Activated CD4-positive, alpha-beta memory T cell treated with anti-CD3 and anti-CD28 coated beads for 36 hours (primary cell): ENCODE data around the gene DHFR2. TPM values are rescaled to one million over a fixed set of nuclear protein-coding genes. Genes with fewer than 3 reads are reported as not detected.
A peak's percentile ranks its signal among the peaks of the same experiment; 100 is the strongest.
"Not testable (repeated sequence)": the region's sequence is repeated elsewhere in the genome, so short reads cannot be mapped to it uniquely, and the experiment has no call there.

Experiments used
- CTCF ChIA-PET: fragments of 350-600 bp; sonication (Branson Sonifier 250); formaldehyde crosslinking; loops from one replicate; lab custom pipeline; 2021; ENCODE audit warnings: antibody characterized with exemption, inconsistent platforms; lab: Charles Lee
- POLR2A ChIA-PET: fragments of 350-600 bp; sonication (Branson Sonifier 250); formaldehyde crosslinking; loops from one replicate; lab custom pipeline; 2021; ENCODE audit warnings: antibody characterized with exemption; lab: Charles Lee
- DNase-seq: peaks from one replicate; pipeline ENCODE4 v3.0.0-alpha.2; 2020
- H3K27ac Mint-ChIP-seq: one replicate; pipeline ENCODE4 v1.8.0; 2021; ENCODE audit warnings: mixed read lengths
- H3K27me3 Mint-ChIP-seq: one replicate; pipeline ENCODE4 v1.8.0; 2021; ENCODE audit warnings: mixed read lengths
- H3K36me3 Mint-ChIP-seq: one replicate; pipeline ENCODE4 v1.8.0; 2021; ENCODE audit warnings: mixed read lengths
- H3K4me1 Mint-ChIP-seq: one replicate; pipeline ENCODE4 v1.8.0; 2021; ENCODE audit warnings: low read depth, mixed read lengths
- H3K4me3 Mint-ChIP-seq: one replicate; pipeline ENCODE4 v1.8.0; 2021; ENCODE audit warnings: mild to moderate bottlenecking, mixed read lengths
- H3K9me3 Mint-ChIP-seq: one replicate; pipeline ENCODE4 v1.8.0; 2021; ENCODE audit warnings: mixed read lengths
- intact Hi-C: fragments of 100-400 bp; cut with micrococcal nuclease; formaldehyde crosslinking; loops from one replicate; pipeline ENCODE4 v1.15.1; 2023
- total RNA-seq, 2 experiments: library from RNA; stranded (reverse); gene quantifications; one replicate each; pipeline ENCODE4 v1.2.3, GENCODE V29; 2021

Gene DHFR2
- total RNA-seq, 2 experiments from 2014 or later: 6.8 to 9.7 TPM

DNA sequence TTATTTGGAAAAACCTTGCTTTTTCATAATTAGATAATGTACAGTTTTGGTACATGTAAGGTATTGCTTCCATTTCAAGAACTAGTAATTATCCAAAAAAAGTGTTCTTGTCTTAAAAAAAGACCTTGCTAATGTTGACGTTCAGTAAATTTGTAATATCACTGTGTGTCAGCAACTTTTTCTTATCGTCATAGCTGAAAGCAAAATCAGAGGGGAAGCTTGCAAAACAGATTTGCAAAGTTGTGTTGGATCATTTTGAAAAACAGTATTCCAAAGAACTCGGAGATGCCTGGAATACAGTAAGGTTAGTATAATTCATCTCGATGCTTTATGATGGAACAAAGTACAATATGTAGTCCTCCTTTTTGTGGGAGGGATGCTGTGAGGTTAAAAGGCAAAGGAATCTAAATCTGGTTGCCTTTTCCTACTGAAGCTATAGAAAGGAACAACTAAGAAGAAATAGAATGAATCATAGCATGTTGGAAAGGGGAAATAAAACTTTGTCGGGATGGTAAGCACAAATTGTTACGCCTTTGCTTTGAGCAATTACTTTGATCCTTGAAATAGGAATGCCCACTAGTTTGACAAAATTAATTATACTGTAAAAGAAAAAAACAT is 1.6 kb upstream of the DHFR2 start:
- peak overlapping the region; percentile 99 for H3K27ac Mint-ChIP-seq
- H3K4me3 Mint-ChIP-seq: peak overlapping the region; percentile 96
- peaks cover 42% of the 10 kb centered on the region for H3K36me3 Mint-ChIP-seq
- ChIA-PET CTCF (interaction anchor here (0.7 to 3.1 kb wide), 3 partner anchors 53 to 91 kb away, joined by 3 to 12 read pairs (median 4); partner anchors contain the start of gene PROS1), POLR2A (no interaction called here)
- no peak for DNase-seq
- H3K27me3 Mint-ChIP-seq: no peaks in the 10 kb centered on the region
- peaks cover 57% of the 10 kb centered on the region for H3K4me1 Mint-ChIP-seq
- intact Hi-C loops: no loop called here
- H3K9me3 Mint-ChIP-seq: peaks cover 9% of the 10 kb centered on the region

DNA sequence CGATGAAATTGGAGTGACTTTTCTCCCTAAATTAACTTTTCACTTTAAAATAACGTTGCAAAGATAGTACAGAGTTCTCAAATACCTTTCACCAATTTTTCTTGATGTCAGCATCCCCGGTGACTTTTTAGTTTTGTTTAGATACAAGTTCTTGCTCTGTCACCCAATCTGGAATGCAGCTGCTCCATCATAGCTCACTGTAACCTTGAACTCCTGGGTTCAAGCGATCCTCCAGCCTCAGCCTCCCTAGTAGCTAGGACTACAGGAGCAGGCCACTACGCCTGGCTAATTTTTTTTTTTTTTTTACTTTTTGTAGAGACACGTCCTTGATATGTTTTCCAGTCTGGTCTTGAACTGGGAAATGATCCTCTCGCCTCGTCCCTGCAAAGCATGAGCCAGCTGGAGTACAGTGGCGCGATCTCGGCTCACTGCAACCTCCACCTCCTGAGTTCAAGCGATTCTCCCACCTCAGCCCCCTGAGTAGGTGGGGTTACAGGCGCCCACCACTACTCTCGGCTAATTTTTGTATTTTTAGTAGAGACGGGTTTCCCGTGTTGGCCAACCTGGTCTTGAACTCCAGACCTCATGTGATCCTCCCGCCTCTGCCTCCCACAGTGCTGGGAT is 892 bp upstream of the DHFR2 start:
- peak overlapping the region; percentile 99 for H3K27ac Mint-ChIP-seq
- H3K9me3 Mint-ChIP-seq: peaks cover 9% of the 10 kb centered on the region
- DNase-seq: no peak
- no peaks in the 10 kb centered on the region for H3K27me3 Mint-ChIP-seq
- H3K36me3 Mint-ChIP-seq: peaks cover 40% of the 10 kb centered on the region
- ChIA-PET POLR2A (interaction anchor here (0.5 to 1.7 kb wide), 2 partner anchors 16 to 52 kb away, joined by 3 to 5 read pairs; no protein-coding TSS in a partner anchor), CTCF (interaction anchor here (0.7 to 3.1 kb wide), 6 partner anchors 14 to 1859 kb away, joined by 3 to 12 read pairs (median 4); partner anchors contain the start of gene PROS1)
- intact Hi-C loops: no loop called here
- peak overlapping the region; percentile 96 for H3K4me3 Mint-ChIP-seq
- peaks cover 51% of the 10 kb centered on the region for H3K4me1 Mint-ChIP-seq

DNA sequence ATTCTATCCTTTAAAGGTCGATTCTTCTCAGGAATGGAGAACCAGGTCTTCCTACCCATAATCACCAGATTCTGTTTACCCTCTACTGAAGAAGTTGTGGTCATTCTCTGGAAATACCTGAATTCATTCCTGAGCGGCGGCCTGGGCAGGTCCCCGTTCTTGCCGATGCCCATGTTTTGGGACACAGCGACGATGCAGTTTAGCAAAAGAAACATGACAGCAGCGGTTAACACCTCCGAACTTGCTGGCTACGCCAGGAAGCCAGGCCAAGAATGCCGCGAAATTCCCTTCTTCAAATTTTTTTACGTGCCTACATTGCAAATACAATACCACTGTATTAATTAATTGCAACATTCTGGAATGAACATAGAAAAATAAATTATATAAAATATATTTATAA is 1.4 kb downstream of the DHFR2 start:
- H3K27me3 Mint-ChIP-seq: no peaks in the 10 kb centered on the region
- CTCF ChIA-PET: no interaction called here
- POLR2A ChIA-PET: no interaction called here
- H3K27ac Mint-ChIP-seq: no peak overlapping the region
- intact Hi-C loops: no loop called here
- no peak overlapping the region for H3K4me3 Mint-ChIP-seq
- H3K36me3 Mint-ChIP-seq: peaks cover 27% of the 10 kb centered on the region
- H3K4me1 Mint-ChIP-seq: peaks cover 38% of the 10 kb centered on the region
- H3K9me3 Mint-ChIP-seq: no peaks in the 10 kb centered on the region
- no peak for DNase-seq

DNA sequence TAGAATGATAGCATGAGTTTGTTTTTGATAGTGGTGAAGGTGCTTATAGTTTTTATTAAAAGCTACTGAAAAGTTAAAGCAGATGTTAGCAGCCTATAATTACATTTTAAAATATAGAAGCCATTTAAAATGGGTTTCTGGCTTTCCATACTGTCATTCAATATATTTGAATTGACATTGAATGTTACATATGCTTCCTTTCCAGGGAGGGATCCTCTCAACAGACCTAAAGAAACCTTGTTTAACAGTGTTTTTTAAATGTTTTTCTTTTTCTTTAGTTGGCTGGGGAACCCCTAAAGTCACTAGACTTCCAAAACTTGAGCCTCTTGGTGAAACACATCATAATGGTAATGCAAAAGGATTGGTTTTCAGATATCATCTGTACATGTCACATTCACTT is 12.2 kb downstream of the DHFR2 start:
- ChIA-PET CTCF (no interaction called here), POLR2A (no interaction called here)
- intact Hi-C loops: no loop called here
- no peaks in the 10 kb centered on the region for H3K9me3 Mint-ChIP-seq
- no peaks in the 10 kb centered on the region for H3K27me3 Mint-ChIP-seq
- H3K27ac Mint-ChIP-seq: no peak overlapping the region
- H3K4me1 Mint-ChIP-seq: no peaks in the 10 kb centered on the region
- DNase-seq: no peak
- H3K36me3 Mint-ChIP-seq: peaks cover 2% of the 10 kb centered on the region
- no peak overlapping the region for H3K4me3 Mint-ChIP-seq

DNA sequence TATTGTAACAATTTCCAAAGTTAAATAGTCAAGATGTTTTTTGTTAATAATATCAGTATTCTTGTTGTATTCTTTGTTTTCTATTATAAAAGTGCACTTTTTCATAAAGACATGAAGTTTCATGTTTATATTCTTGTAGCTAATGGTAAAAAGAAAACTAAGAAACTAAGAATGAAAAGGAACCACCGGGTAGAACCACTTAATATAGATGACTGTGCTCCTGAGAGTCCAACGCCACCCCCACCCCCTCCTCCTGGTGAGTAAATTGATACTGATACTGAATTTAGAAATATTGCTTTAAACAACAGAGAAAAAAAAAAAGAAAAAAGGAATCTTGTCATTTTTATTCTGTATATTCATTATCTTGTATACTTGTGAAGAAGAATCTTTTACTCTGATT is 13.4 kb downstream of the DHFR2 start:
- intact Hi-C loops: no loop called here
- H3K4me1 Mint-ChIP-seq: no peaks in the 10 kb centered on the region
- H3K9me3 Mint-ChIP-seq: no peaks in the 10 kb centered on the region
- POLR2A ChIA-PET: no interaction called here
- peaks cover 7% of the 10 kb centered on the region for H3K36me3 Mint-ChIP-seq
- no peak overlapping the region for H3K27ac Mint-ChIP-seq
- no peak overlapping the region for H3K4me3 Mint-ChIP-seq
- H3K27me3 Mint-ChIP-seq: no peaks in the 10 kb centered on the region
- peak; percentile 30 for DNase-seq
- CTCF ChIA-PET: interaction anchor here (1.0 to 2.0 kb wide), 2 partner anchors 12 to 13 kb away, joined by 5 read pairs; partner anchors contain the start of genes DHFR2 and NSUN3

DNA sequence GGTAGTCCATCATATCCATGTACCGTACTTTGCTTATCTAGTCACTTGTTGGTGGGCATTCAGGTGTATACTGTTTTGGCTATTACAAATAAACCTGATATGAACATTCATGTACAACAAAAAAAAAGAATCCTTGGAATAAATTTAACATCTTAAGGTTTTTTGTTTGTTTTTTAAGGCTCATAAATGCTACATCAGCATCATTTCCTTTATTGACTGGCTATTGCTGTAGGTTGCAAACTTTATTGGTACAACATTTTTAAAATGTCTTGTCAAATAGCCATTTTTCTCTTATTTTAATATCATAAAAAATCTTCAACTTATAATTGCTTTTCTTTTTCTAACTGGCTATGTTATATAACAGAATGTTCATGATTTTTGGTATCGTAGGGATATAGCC is 16.2 kb downstream of the DHFR2 start:
- POLR2A ChIA-PET: no interaction called here
- no peak for DNase-seq
- H3K4me1 Mint-ChIP-seq: peaks cover 2% of the 10 kb centered on the region
- H3K27ac Mint-ChIP-seq: no peak overlapping the region
- peaks cover 15% of the 10 kb centered on the region for H3K36me3 Mint-ChIP-seq
- H3K27me3 Mint-ChIP-seq: no peaks in the 10 kb centered on the region
- H3K9me3 Mint-ChIP-seq: no peaks in the 10 kb centered on the region
- no peak overlapping the region for H3K4me3 Mint-ChIP-seq
- intact Hi-C loops: no loop called here
- CTCF ChIA-PET: no interaction called here

DNA sequence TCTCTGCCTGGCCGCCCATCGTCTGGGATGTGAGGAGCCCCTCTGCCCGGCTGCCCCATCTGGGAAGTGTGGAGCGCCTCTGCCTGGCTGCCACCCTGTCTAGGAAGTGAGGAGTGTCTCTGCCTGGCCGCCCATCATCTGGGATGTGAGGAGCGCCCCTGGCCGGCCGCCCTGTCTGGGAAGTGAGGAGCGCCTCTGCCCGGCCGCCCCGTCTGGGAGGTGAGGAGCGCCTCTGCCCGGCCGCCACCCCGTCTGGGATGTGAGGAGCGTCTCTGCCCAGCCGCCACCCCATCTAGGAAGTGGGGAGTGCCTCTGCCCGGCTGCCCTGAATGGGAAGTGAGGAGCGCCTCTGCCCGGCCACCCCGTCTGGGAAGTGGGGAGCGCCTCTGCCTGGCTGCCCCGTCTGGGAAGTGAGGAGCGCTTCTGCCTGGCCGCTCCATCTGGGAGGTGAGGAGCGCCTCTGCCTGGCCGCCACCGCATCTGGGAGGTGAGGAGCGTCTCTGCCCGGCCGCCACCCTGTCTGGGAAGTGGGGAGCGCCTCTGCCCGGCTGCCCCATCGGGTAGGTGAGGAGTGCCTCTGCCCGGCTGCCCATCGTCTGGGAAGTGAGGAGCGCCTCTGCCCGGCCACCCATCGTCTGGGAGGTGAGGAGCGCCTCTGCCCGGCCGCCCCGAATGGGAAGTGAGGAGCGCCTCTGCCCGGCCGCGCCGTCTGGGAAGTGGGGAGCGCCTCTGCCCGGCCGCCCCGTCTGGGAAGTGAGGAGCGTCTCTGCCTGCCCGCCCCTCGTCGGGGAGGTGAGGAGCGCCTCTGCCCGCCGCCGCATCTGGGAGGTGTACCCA is 18.4 kb downstream of the DHFR2 start:
- H3K4me3 Mint-ChIP-seq, H3K27me3 Mint-ChIP-seq, H3K27ac Mint-ChIP-seq, POLR2A ChIA-PET, DNase-seq, H3K4me1 Mint-ChIP-seq, H3K9me3 Mint-ChIP-seq, CTCF ChIA-PET, intact Hi-C loops: not testable (repeated sequence)
- H3K36me3 Mint-ChIP-seq: peaks cover 13% of the 10 kb centered on the region

DNA sequence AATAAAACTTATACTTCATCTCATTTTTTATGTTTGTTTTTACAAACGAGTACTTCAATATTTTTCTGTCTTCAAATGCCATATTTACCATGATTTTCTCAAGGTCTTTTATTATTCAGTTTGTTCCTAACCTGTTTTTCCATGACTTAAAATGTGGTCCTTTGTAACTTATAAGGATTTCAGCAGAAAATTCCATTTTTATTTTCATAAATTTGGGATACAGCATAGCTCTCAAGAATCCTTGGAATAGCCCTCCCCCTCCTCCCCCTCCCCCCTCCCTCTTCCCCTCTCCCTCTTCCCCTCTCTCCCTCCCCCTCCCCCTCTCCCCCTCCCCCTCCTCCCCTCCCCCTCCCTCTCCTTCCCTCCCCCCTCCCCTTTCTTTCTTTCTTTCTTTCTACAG is 19.4 kb downstream of the DHFR2 start:
- Mint-ChIP-seq H3K4me1 (peaks cover 2% of the 10 kb centered on the region), H3K9me3 (no peaks in the 10 kb centered on the region), H3K27ac (no peak overlapping the region), H3K4me3 (no peak overlapping the region), H3K27me3 (no peaks in the 10 kb centered on the region), H3K36me3 (peaks cover 13% of the 10 kb centered on the region)
- intact Hi-C loops: no loop called here
- POLR2A ChIA-PET: no interaction called here
- CTCF ChIA-PET: no interaction called here
- DNase-seq: no peak

DNA sequence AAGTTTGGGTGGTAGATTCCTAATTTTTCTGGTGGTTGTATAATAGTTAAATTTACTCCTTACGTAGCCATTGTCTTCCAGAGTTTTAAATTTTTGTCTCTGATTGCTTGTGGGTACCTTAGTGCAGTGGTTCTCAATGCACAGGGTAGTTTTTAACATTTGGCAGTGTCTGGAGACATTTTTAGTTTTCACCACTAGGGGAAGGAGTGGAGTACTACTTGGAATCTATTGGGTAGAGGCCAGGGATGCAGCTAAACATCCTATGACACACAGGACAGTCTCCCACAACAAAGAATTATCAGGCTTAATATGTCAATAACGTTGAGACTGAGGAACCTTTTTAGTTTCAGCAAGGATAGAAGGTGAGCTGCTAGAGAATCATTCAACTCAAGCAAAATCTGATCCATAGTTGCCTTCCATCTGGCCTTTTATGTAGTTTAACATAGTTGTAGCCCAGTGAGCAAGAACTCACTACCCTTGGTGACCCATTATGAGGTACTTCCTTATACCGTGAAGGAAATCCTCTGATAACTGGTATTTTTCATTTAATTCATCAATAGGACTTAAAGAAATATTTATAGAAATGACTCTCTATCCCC is 25.7 kb downstream of the DHFR2 start:
- Mint-ChIP-seq H3K4me1 (no peaks in the 10 kb centered on the region), H3K9me3 (no peaks in the 10 kb centered on the region), H3K4me3 (no peak overlapping the region), H3K27ac (no peak overlapping the region), H3K36me3 (peaks cover 5% of the 10 kb centered on the region), H3K27me3 (no peaks in the 10 kb centered on the region)
- CTCF ChIA-PET: interaction anchor here (0.7 to 1.9 kb wide), 12 partner anchors 10 to 64 kb away, joined by 3 to 6 read pairs (median 4); no protein-coding TSS in a partner anchor
- DNase-seq: no peak
- intact Hi-C loops: no loop called here
- POLR2A ChIA-PET: no interaction called here

DNA sequence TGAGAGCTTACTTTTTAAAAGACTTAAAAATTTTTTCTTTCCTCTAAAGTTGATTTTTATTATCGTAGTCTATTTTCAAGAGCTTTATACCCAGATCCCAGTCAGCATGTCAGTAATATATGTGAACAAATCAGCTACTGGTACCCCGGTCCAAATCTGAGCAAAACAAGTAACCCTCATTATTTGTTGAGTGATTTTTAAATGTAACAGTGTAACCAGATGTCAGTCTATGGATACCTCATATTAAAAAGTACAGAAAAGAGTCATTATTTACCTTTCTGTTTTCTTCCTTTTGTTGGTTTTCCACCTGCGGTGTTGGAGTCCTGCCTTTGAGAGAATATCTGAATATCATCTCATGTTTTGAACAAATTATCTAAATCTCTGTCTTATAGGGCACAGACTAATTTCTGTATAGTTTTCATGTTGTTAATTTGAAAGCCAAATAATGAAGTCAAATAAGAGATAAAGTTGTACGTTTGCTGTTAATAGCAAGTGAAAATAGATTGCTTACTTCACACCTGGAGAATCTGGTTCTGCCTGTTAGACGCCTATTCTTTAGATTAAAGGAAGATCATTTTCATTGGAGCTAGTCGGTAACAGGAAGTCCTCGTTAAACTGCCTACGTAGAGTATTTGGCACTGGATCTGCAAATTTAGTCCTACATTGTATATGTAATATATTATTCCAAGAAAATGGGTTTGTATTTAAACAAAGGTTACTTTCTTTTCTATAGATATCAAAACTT is 34.5 kb downstream of the DHFR2 start, which contains the start of gene STX19:
Gene STX19, minus strand, starts transcription at position 505 of the 745 bp plus-strand sequence. CDS start 13,328 bp downstream, outside the sequence.
- intact Hi-C loops: no loop called here
- ChIA-PET CTCF (interaction anchor here (0.8 to 1.1 kb wide), 2 partner anchors 9 to 41 kb away, joined by 3 to 4 read pairs; no protein-coding TSS in a partner anchor), POLR2A (no interaction called here)
- Mint-ChIP-seq H3K4me1 (no peaks in the 10 kb centered on the region), H3K27me3 (no peaks in the 10 kb centered on the region), H3K36me3 (peaks cover 6% of the 10 kb centered on the region), H3K4me3 (no peak within 1 kb of the TSS), H3K9me3 (no peaks in the 10 kb centered on the region), H3K27ac (no peak within 1 kb of the TSS)
- no peak for DNase-seq

DNA sequence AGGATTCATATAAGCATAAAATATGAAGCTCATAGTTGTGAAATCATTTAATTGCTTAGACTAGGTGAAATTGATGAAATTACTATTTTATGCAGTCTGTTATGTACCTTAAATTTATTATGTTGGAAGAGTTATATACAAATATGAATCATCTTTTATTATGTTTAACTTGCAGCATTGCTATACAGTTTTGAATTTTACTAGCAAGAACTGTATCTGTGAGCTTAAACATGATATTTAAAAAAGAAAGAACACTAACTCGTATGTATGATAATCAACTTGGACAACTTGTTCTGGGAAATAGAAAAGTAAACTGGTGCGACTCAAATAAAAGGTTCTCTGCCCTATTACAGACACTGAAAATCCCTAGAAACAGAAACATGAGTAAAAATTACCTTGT is 36.1 kb downstream of the DHFR2 start:
- ChIA-PET POLR2A (no interaction called here), CTCF (no interaction called here)
- intact Hi-C loops: no loop called here
- Mint-ChIP-seq H3K9me3 (no peaks in the 10 kb centered on the region), H3K27me3 (no peaks in the 10 kb centered on the region), H3K4me1 (no peaks in the 10 kb centered on the region), H3K4me3 (no peak overlapping the region), H3K27ac (no peak overlapping the region), H3K36me3 (peaks cover 1% of the 10 kb centered on the region)
- DNase-seq: no peak
